Cardiac muscle cell (in vitro differentiated cells and primary cell): Measurements from ENCODE around the gene TMEM131. TPM values are rescaled to one million over a fixed set of nuclear protein-coding genes. Genes with fewer than 3 reads are reported as not detected.

Experiments
- DNase-seq, 2 donors: peaks; one replicate each; pipeline versions ENCODE4 v3.0.0 to v3.0.0-alpha.2; 2010 to 2017; ENCODE audit warnings: low read depth in 1 of 2, low spot score in 1 of 2
- H3K27ac ChIP-seq: fragments of 200-600 bp; sonication (generic); 2 replicates; pipeline ENCODE4 v1.5.1; 2016
- H3K27me3 ChIP-seq: fragments of 200-600 bp; sonication (generic); 2 replicates; pipeline ENCODE4 v1.6.0; 2016; ENCODE audit warnings: control low read depth
- H3K36me3 ChIP-seq: fragments of 200-600 bp; sonication (generic); 2 replicates; pipeline ENCODE4 v1.5.1; 2016; ENCODE audit warnings: control low read depth
- H3K4me1 ChIP-seq: fragments of 200-600 bp; sonication (generic); 2 replicates; pipeline ENCODE4 v1.8.1; 2017; ENCODE audit warnings: low read depth, mild to moderate bottlenecking, mixed run types
- H3K4me3 ChIP-seq: fragments of 200-600 bp; sonication (generic); 2 replicates; pipeline ENCODE4 v1.5.1; 2016; ENCODE audit warnings: mild to moderate bottlenecking
- H3K9me3 ChIP-seq: fragments of 200-600 bp; sonication (generic); 2 replicates; pipeline ENCODE4 v1.5.1; 2017; ENCODE audit warnings: low read depth, mild to moderate bottlenecking, control low read depth
- CTCF ChIP-seq: IDR thresholded peaks from 2 replicates; pipeline ENCODE4 v1.5.1; 2012; ENCODE audit warnings: low read depth, mild to moderate bottlenecking, low read length
- polyA plus RNA-seq: library from polyadenylated mRNA; unstranded; fragments of >200 nt; fragmentation: Nextera tagmentation; extraction: Ambion mirVana; gene quantifications from 2 replicates; pipeline ENCODE4 v1.2.1, GENCODE V29; 2016
- total RNA-seq: library from RNA; depleted of rRNA; stranded (reverse); fragments of >200 nt; gene quantifications from 2 replicates; pipeline ENCODE4 v1.2.3, GENCODE V29; 2016

Gene TMEM131
- total and polyA plus RNA-seq, 2 experiments from 2014 or later, result 16.3 to 19.1 TPM

GRCh38 chr2:97764559-97765263, 231.0 kb downstream of the TMEM131 start:
- Histone ChIP-seq H3K9me3 (no peaks in the 10 kb centered on the region), H3K27me3 (no peaks in the 10 kb centered on the region), H3K4me3 (no peak overlapping the region), H3K4me1 (peaks cover 27% of the 10 kb centered on the region), H3K27ac (peak overlapping the region; percentile 73), H3K36me3 (peaks cover 15% of the 10 kb centered on the region)
- no peak for TF ChIP-seq CTCF
- no peak for DNase-seq

- no peaks in the 10 kb centered on the region for H3K27me3 ChIP-seq
- no peak for DNase-seq
- no peaks in the 10 kb centered on the region for H3K9me3 ChIP-seq
- H3K27ac ChIP-seq, result no peak overlapping the region
- peaks cover 21% of the 10 kb centered on the region for H3K36me3 ChIP-seq
- no peak overlapping the region for H3K4me3 ChIP-seq
- H3K4me1 ChIP-seq, result peaks cover 13% of the 10 kb centered on the region
- no peak for TF ChIP-seq CTCF
Measured at GRCh38 chr2:97763176-97763845, 232.4 kb downstream of the TMEM131 start.

- no peaks in the 10 kb centered on the region for H3K9me3 ChIP-seq
- H3K27me3 ChIP-seq, result no peaks in the 10 kb centered on the region
- TF ChIP-seq CTCF, result no peak
- H3K36me3 ChIP-seq, result peaks cover 33% of the 10 kb centered on the region
- H3K4me1 ChIP-seq, result peaks cover 10% of the 10 kb centered on the region
- DNase-seq, result no peak
- no peak overlapping the region for H3K27ac ChIP-seq
- no peak overlapping the region for H3K4me3 ChIP-seq
Measured at GRCh38 chr2:97761192-97761591, 234.6 kb downstream of the TMEM131 start.

- no peaks in the 10 kb centered on the region for H3K27me3 ChIP-seq
- TF ChIP-seq CTCF, result no peak
- DNase-seq, result no peak
- no peak overlapping the region for H3K27ac ChIP-seq
- H3K4me1 ChIP-seq, result peaks cover 6% of the 10 kb centered on the region
- H3K4me3 ChIP-seq, result no peak overlapping the region
- no peaks in the 10 kb centered on the region for H3K9me3 ChIP-seq
- peaks cover 32% of the 10 kb centered on the region for H3K36me3 ChIP-seq
Measured at GRCh38 chr2:97760480-97761049, 235.2 kb downstream of the TMEM131 start.

- no peak for TF ChIP-seq CTCF
- no peaks in the 10 kb centered on the region for H3K27me3 ChIP-seq
- DNase-seq, result no peak
- H3K9me3 ChIP-seq, result no peaks in the 10 kb centered on the region
- no peak overlapping the region for H3K27ac ChIP-seq
- no peak overlapping the region for H3K4me3 ChIP-seq
- peaks cover 32% of the 10 kb centered on the region for H3K36me3 ChIP-seq
- H3K4me1 ChIP-seq, result no peaks in the 10 kb centered on the region
Measured at GRCh38 chr2:97759727-97760407, 235.9 kb downstream of the TMEM131 start.
